ENCODE measurements around the gene USP32.
"Not testable (repeated sequence)": the region's sequence is repeated elsewhere in the genome, so short reads cannot be mapped to it uniquely, and the experiment has no call there.

Gene USP32

GRCh38 chr17:60403523-60403810, 11.5 kb upstream of the USP32 start:
- DNase-seq (ENCODE audit: low spot score), result no peak

GRCh38 chr17:60401819-60402218, 9.9 kb upstream of the USP32 start:
- DNase-seq (ENCODE audit: low spot score), result no peak

GRCh38 chr17:60398227-60398959, 6.5 kb upstream of the USP32 start:
- peak; percentile 37 for DNase-seq (ENCODE audit: low spot score)

- no peak for DNase-seq (ENCODE audit: low spot score)
Measured at GRCh38 chr17:60396412-60396811, 4.5 kb upstream of the USP32 start.

- DNase-seq (ENCODE audit: low spot score), result no peak
Measured at GRCh38 chr17:60395508-60396065, 3.7 kb upstream of the USP32 start.

GRCh38 chr17:60393840-60394723, 2.1 kb upstream of the USP32 start:
- no peak for DNase-seq (ENCODE audit: low spot score)

- DNase-seq (ENCODE audit: low spot score), result peak; percentile 39
Measured at GRCh38 chr17:60392845-60393702, 1.1 kb upstream of the USP32 start.

- no peak for DNase-seq (ENCODE audit: low spot score)
Measured at GRCh38 chr17:60391471-60392041, 377 bp downstream of the USP32 start.

GRCh38 chr17:60390925-60391470, 935 bp downstream of the USP32 start:
- peak; percentile 67 for DNase-seq (ENCODE audit: low spot score)

- peak; percentile 29 for DNase-seq (ENCODE audit: low spot score)
Measured at GRCh38 chr17:60390186-60390585, 1.7 kb downstream of the USP32 start.

- no peak for DNase-seq (ENCODE audit: low spot score)
Measured at GRCh38 chr17:60388742-60389141, 3.2 kb downstream of the USP32 start.

GRCh38 chr17:60387666-60388065, 4.3 kb downstream of the USP32 start:
- no peak for DNase-seq (ENCODE audit: low spot score)

GRCh38 chr17:60386147-60387058, 5.5 kb downstream of the USP32 start:
- peak; percentile 68 for DNase-seq (ENCODE audit: low spot score)

- not testable (repeated sequence) for DNase-seq (ENCODE audit: low spot score)
Measured at GRCh38 chr17:60384921-60385320, 7.0 kb downstream of the USP32 start.

- no peak for DNase-seq (ENCODE audit: low spot score)
Measured at GRCh38 chr17:60383379-60383778, 8.6 kb downstream of the USP32 start.

- no peak for DNase-seq (ENCODE audit: low spot score)
Measured at GRCh38 chr17:60381958-60382357, 10.0 kb downstream of the USP32 start.

- not testable (repeated sequence) for DNase-seq (ENCODE audit: low spot score)
Measured at GRCh38 chr17:60379461-60379860, 12.5 kb downstream of the USP32 start.

GRCh38 chr17:60378187-60378586, 13.7 kb downstream of the USP32 start:
- DNase-seq (ENCODE audit: low spot score), result not testable (repeated sequence)

GRCh38 chr17:60372790-60373483, 19.0 kb downstream of the USP32 start:
- DNase-seq (ENCODE audit: low spot score), result no peak
